Measurements from ENCODE around the gene FGF14. TPM values are rescaled to one million over a fixed set of nuclear protein-coding genes. Genes with fewer than 3 reads are reported as not detected.

FGF14 gene
- polyA plus RNA-seq, 1 donor (not counting 4 experiments of a cell fraction or from before 2014, with no cell fraction given), result 0.09 TPM

- Histone ChIP-seq H3K9me3 (ENCODE audit: control insufficient read depth, low read depth, low read length) (no peaks in the 10 kb centered on the region), H3K4me1 (ENCODE audit: control insufficient read depth, extremely low read depth, insufficient read depth, low read length) (no peaks in the 10 kb centered on the region), H3K4me3 (ENCODE audit: control insufficient read depth in 2 of 3, extremely low read depth in 1 of 3, insufficient read depth in 2 of 3, low read depth in 1 of 3, low read length in 3 of 3) (no peak overlapping the region), H3K4me2 (ENCODE audit: control insufficient read depth, extremely low read depth, insufficient read depth, low read depth, low read length) (no peak overlapping the region), H2AFZ (ENCODE audit: control insufficient read depth, low read length) (no peak overlapping the region), H3K27me3 (ENCODE audit: control insufficient read depth, extremely low read depth, insufficient read depth, low read length) (no peaks in the 10 kb centered on the region), H3K9me1 (ENCODE audit: control insufficient read depth, extremely low read depth, insufficient read depth, low read length) (no peaks in the 10 kb centered on the region), H3K27ac (ENCODE audit: control insufficient read depth, insufficient read depth, low read length) (no peak overlapping the region), H4K20me1 (ENCODE audit: control insufficient read depth, extremely low read depth, insufficient read depth, low read length) (no peaks in the 10 kb centered on the region), H3K9ac (ENCODE audit: control insufficient read depth, extremely low read depth, insufficient read depth, low read length) (no peak overlapping the region), H3K79me2 (ENCODE audit: control insufficient read depth, insufficient read depth, low read length) (no peaks in the 10 kb centered on the region), H3K36me3 (ENCODE audit: control insufficient read depth in 2 of 2, extremely low read depth in 1 of 2, insufficient read depth in 2 of 2, low read length in 2 of 2) (no peaks in the 10 kb centered on the region)
- FAIRE-seq (no peak), DNase-seq (ENCODE audit: low read depth, low spot score) (no peak)
- TF ChIP-seq EZH2 (IDR thresholded peaks at IDR 0.05; ENCODE audit: low read length), result no peak
- TF ChIP-seq CTCF (optimal IDR thresholded peaks at IDR 0.05 in 1 of 3, IDR thresholded peaks at IDR 0.05 in 1 of 3, conservative IDR thresholded peaks at IDR 0.05 in 1 of 3; ENCODE audit: extremely low read depth in 1 of 3, insufficient read depth in 2 of 3, low read length in 3 of 3), result no peak
- dilution Hi-C loops (cut with MboI; ENCODE audit: extremely low pct_ligation_motif_present, low sequenced_read_pairs), result no loop called here
These were observed 373.6 kb downstream of the FGF14 start for GRCh38 chr13:102028206-102028605.

GRCh38 chr13:102021777-102022176 lies 380.1 kb downstream of the FGF14 start:
- H3K4me2 ChIP-seq (ENCODE audit: control insufficient read depth, extremely low read depth, insufficient read depth, low read depth, low read length), result no peak overlapping the region
- H3K9ac ChIP-seq (ENCODE audit: control insufficient read depth, extremely low read depth, insufficient read depth, low read length), result no peak overlapping the region
- H4K20me1 ChIP-seq (ENCODE audit: control insufficient read depth, extremely low read depth, insufficient read depth, low read length), result no peaks in the 10 kb centered on the region
- H3K36me3 ChIP-seq (ENCODE audit: control insufficient read depth in 2 of 2, extremely low read depth in 1 of 2, insufficient read depth in 2 of 2, low read length in 2 of 2), result no peaks in the 10 kb centered on the region
- H2AFZ ChIP-seq (ENCODE audit: control insufficient read depth, low read length), result no peak overlapping the region
- H3K79me2 ChIP-seq (ENCODE audit: control insufficient read depth, insufficient read depth, low read length), result no peaks in the 10 kb centered on the region
- DNase-seq (ENCODE audit: low read depth, low spot score), result no peak
- no peak overlapping the region for H3K4me3 ChIP-seq (ENCODE audit: control insufficient read depth in 2 of 3, extremely low read depth in 1 of 3, insufficient read depth in 2 of 3, low read depth in 1 of 3, low read length in 3 of 3)
- TF ChIP-seq EZH2 (IDR thresholded peaks at IDR 0.05; ENCODE audit: low read length) (no peak), CTCF (optimal IDR thresholded peaks at IDR 0.05 in 1 of 3, IDR thresholded peaks at IDR 0.05 in 1 of 3, conservative IDR thresholded peaks at IDR 0.05 in 1 of 3; ENCODE audit: extremely low read depth in 1 of 3, insufficient read depth in 2 of 3, low read length in 3 of 3) (no peak)
- H3K9me1 ChIP-seq (ENCODE audit: control insufficient read depth, extremely low read depth, insufficient read depth, low read length), result no peaks in the 10 kb centered on the region
- no peaks in the 10 kb centered on the region for H3K9me3 ChIP-seq (ENCODE audit: control insufficient read depth, low read depth, low read length)
- H3K4me1 ChIP-seq (ENCODE audit: control insufficient read depth, extremely low read depth, insufficient read depth, low read length), result no peaks in the 10 kb centered on the region
- no peak overlapping the region for H3K27ac ChIP-seq (ENCODE audit: control insufficient read depth, insufficient read depth, low read length)
- dilution Hi-C loops (cut with MboI; ENCODE audit: extremely low pct_ligation_motif_present, low sequenced_read_pairs), result no loop called here
- FAIRE-seq, result no peak
- no peaks in the 10 kb centered on the region for H3K27me3 ChIP-seq (ENCODE audit: control insufficient read depth, extremely low read depth, insufficient read depth, low read length)

Data from keratinocyte (primary cell).